Astrocyte of the spinal cord (primary cell): Measurements from ENCODE around the gene CD96.
"Not testable (repeated sequence)": the region's sequence is repeated elsewhere in the genome, so short reads cannot be mapped to it uniquely, and the experiment has no call there.

Experiments
- DNase-seq: peaks from one replicate; pipeline ENCODE4 v3.0.0; 2011; ENCODE audit warnings: low read depth, low spot score
- H3K4me3 ChIP-seq: 2 replicates; pipeline ENCODE4 v1.5.1; 2011; ENCODE audit warnings: low read depth, mild to moderate bottlenecking, low read length, moderate library complexity
- CTCF ChIP-seq: IDR thresholded peaks from 2 replicates; pipeline ENCODE4 v1.5.1; 2012; ENCODE audit warnings: low read depth, mild to moderate bottlenecking, low read length, inconsistent platforms
- in situ Hi-C: cut with HindIII; loops from 2 replicates; pipeline ENCODE4 v1.10.0; 2017; ENCODE audit warnings: low sequenced_read_pairs

CD96 gene

GRCh38 chr3:111669926-111670630, 128.1 kb downstream of the CD96 start:
- DNase-seq: peak; percentile 58
- in situ Hi-C loops: no loop called here
- TF ChIP-seq CTCF: no peak
- H3K4me3 ChIP-seq: no peak overlapping the region

- H3K4me3 ChIP-seq, in situ Hi-C loops, DNase-seq: not testable (repeated sequence)
Measured at GRCh38 chr3:111672461-111672860, 130.5 kb downstream of the CD96 start.

- H3K4me3 ChIP-seq: no peak overlapping the region
- no peak for DNase-seq
- in situ Hi-C loops: no loop called here
- TF ChIP-seq CTCF: no peak
Measured at GRCh38 chr3:111675846-111676210, 133.8 kb downstream of the CD96 start.

GRCh38 chr3:111676211-111677006, 134.4 kb downstream of the CD96 start:
- H3K4me3 ChIP-seq: no peak overlapping the region
- no peak for TF ChIP-seq CTCF
- peak; percentile 75 for DNase-seq
- in situ Hi-C loops: no loop called here

GRCh38 chr3:111677007-111677392, 135.0 kb downstream of the CD96 start:
- in situ Hi-C loops: no loop called here
- no peak for TF ChIP-seq CTCF
- no peak for DNase-seq
- H3K4me3 ChIP-seq: no peak overlapping the region

GRCh38 chr3:111681661-111682426, 139.8 kb downstream of the CD96 start:
- DNase-seq: no peak
- H3K4me3 ChIP-seq: no peak overlapping the region
- no peak for TF ChIP-seq CTCF
- in situ Hi-C loops: no loop called here
